HFFc6 (cell line): ENCODE measurements around the gene ZNF616. TPM values are rescaled to one million over a fixed set of nuclear protein-coding genes. Genes with fewer than 3 reads are reported as not detected.

Experiments
- DNase-seq: peaks from one replicate; pipeline ENCODE4 v3.0.0-alpha.2; 2018
- H3K27ac Mint-ChIP-seq: 2 replicates; pipeline ENCODE4 v1.8.0; 2020; ENCODE audit warnings: mild to moderate bottlenecking, mixed read lengths
- H3K27me3 Mint-ChIP-seq: 2 replicates; pipeline ENCODE4 v1.8.0; 2021; ENCODE audit warnings: mild to moderate bottlenecking, moderate library complexity, mixed read lengths; ENCODE audit not compliant: insufficient read depth
- H3K36me3 Mint-ChIP-seq: 2 replicates; pipeline ENCODE4 v1.8.0; 2021; ENCODE audit warnings: low read depth, mixed read lengths
- H3K4me1 Mint-ChIP-seq: 2 replicates; pipeline ENCODE4 v1.8.0; 2020; ENCODE audit warnings: low read depth, mixed read lengths
- H3K4me3 Mint-ChIP-seq: 2 replicates; pipeline ENCODE4 v1.8.0; 2020; ENCODE audit warnings: mild to moderate bottlenecking, moderate library complexity, mixed read lengths
- H3K9me3 Mint-ChIP-seq: 2 replicates; pipeline ENCODE4 v1.8.0; 2020; ENCODE audit warnings: mild to moderate bottlenecking, mixed read lengths
- CTCF ChIP-seq: fragments of 200-600 bp; sonication (generic); IDR thresholded peaks from 2 replicates; pipeline ENCODE4 v1.5.0; 2021; ENCODE audit warnings: antibody characterized with exemption, mild to moderate bottlenecking
- long read RNA-seq: library from polyadenylated mRNA; unstranded; transcript quantifications from one replicate; pipeline ENCODE4 v2.0.0, GENCODE V29; 2019
- total RNA-seq, 6 experiments: library from RNA; stranded (reverse); fragmentation: NEBNext Ultra II Directional; extraction: Animal tissue kit (Norgen Biotek cat#: 25700); gene quantifications; 2 replicates in 1 of 6; 3 replicates in 5 of 6; pipeline ENCODE4 v1.2.3, GENCODE V29; 2021

ZNF616 gene
- 10 to 100 TPM in 3 of 6 experiments, 1 to 10 TPM in 3; 8.6 to 11.0 (median 9.9) TPM for total RNA-seq
- long read RNA-seq, full-length matches to known transcripts, result 2 of 2 reads
- long read RNA-seq, partial matches to known transcripts, result 0 of 2 reads
- long read RNA-seq, other reads (novel, unspliced or antisense), result 0 of 2 reads

- Mint-ChIP-seq H3K27ac (peak within 1 kb of the TSS; percentile 98), H3K4me3 (peak within 1 kb of the TSS; percentile 92), H3K36me3 (peaks cover 44% of the 10 kb centered on the region), H3K27me3 (peaks cover 2% of the 10 kb centered on the region; the same call in 1 of the 2 replicates), H3K9me3 (peaks cover 45% of the 10 kb centered on the region), H3K4me1 (peaks cover 21% of the 10 kb centered on the region)
- TF ChIP-seq CTCF, result peak; percentile 87
- DNase-seq, result peak; percentile 92
Observed at GRCh38 chr19:52139252-52140031, at the start of gene ZNF616. ZNF616 (minus strand) TSS chr19:52139938; CDS start chr19:52130512, 9,426 bp downstream.

- Mint-ChIP-seq H3K4me1 (peaks cover 35% of the 10 kb centered on the region), H3K36me3 (peaks cover 27% of the 10 kb centered on the region), H3K4me3 (peak overlapping the region; percentile 100), H3K9me3 (no peaks in the 10 kb centered on the region), H3K27me3 (peaks cover 5% of the 10 kb centered on the region), H3K27ac (peak overlapping the region; percentile 100)
- DNase-seq, result no peak
- TF ChIP-seq CTCF, result no peak
Observed at GRCh38 chr19:52188822-52189734, 49.3 kb upstream of the ZNF616 start.

GRCh38 chr19:52187407-52187806, 47.7 kb upstream of the ZNF616 start:
- Mint-ChIP-seq H3K27me3 (peaks cover 8% of the 10 kb centered on the region), H3K9me3 (no peaks in the 10 kb centered on the region), H3K4me3 (no peak overlapping the region)

GRCh38 chr19:52176574-52176973, 36.8 kb upstream of the ZNF616 start:
- Mint-ChIP-seq H3K4me3 (no peak overlapping the region), H3K9me3 (peaks cover 10% of the 10 kb centered on the region), H3K36me3 (peaks cover 5% of the 10 kb centered on the region; the same call in 1 of the 2 replicates), H3K27me3 (no peaks in the 10 kb centered on the region; the same call in 1 of the 2 replicates), H3K27ac (no peak overlapping the region), H3K4me1 (peaks cover 5% of the 10 kb centered on the region)
- TF ChIP-seq CTCF, result no peak
- DNase-seq, result no peak

More at GRCh38 chr19:52187407-52187806, 47.7 kb upstream of the ZNF616 start:
- Mint-ChIP-seq H3K4me1 (peaks cover 27% of the 10 kb centered on the region), H3K36me3 (peaks cover 16% of the 10 kb centered on the region), H3K27ac (no peak overlapping the region)
- TF ChIP-seq CTCF, result no peak
- no peak for DNase-seq

GRCh38 chr19:52172347-52172746, 32.6 kb upstream of the ZNF616 start:
- Mint-ChIP-seq H3K36me3 (peaks cover 20% of the 10 kb centered on the region), H3K4me3 (peak overlapping the region; percentile 96; the same call in 1 of the 2 replicates)

More at GRCh38 chr19:52172347-52172746, 32.6 kb upstream of the ZNF616 start:
- Mint-ChIP-seq H3K9me3 (peaks cover 11% of the 10 kb centered on the region), H3K27ac (no peak overlapping the region), H3K27me3 (peaks cover 1% of the 10 kb centered on the region), H3K4me1 (peaks cover 16% of the 10 kb centered on the region)
- no peak for DNase-seq
- TF ChIP-seq CTCF, result no peak
